Hindlimb muscle (tissue), 1 donor: Measurements from ENCODE around the gene LANCL3. TPM values are rescaled to one million over a fixed set of nuclear protein-coding genes. Genes with fewer than 3 reads are reported as not detected.
A peak's percentile ranks its signal among the peaks of the same experiment; 100 is the strongest.

Experiments used
- DNase-seq: peaks from one replicate; pipeline ENCODE4 v3.0.0-alpha.2; 2013
- polyA plus RNA-seq: library from polyadenylated mRNA; unstranded; fragments of 120-200 nt; gene quantifications from one replicate; pipeline ENCODE4 v1.2.1, GENCODE V29; 2013; ENCODE audit not compliant: insufficient read length

Gene LANCL3
- polyA plus RNA-seq, 1 donor: 0.26 TPM

DNA sequence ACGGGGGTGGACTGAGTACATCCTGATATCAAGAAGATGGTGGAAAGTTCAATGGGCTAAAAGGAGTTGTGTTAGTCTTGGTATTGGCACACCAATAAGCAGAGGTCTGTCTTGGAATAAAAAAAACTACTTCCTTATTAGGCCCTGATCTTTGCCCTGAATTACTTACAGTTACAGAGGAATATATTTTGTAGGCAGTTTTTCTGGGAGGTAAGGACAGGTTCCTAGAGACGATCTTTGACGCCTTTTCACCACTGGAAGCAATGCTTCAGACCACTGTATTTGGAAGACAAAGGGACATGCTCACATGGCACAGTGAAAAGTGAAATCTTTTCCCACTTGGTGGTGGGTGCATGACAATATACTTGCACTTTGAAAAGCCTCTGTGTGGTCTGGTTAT lies 113.5 kb downstream of the LANCL3 start:
- DNase-seq: no peak

DNA sequence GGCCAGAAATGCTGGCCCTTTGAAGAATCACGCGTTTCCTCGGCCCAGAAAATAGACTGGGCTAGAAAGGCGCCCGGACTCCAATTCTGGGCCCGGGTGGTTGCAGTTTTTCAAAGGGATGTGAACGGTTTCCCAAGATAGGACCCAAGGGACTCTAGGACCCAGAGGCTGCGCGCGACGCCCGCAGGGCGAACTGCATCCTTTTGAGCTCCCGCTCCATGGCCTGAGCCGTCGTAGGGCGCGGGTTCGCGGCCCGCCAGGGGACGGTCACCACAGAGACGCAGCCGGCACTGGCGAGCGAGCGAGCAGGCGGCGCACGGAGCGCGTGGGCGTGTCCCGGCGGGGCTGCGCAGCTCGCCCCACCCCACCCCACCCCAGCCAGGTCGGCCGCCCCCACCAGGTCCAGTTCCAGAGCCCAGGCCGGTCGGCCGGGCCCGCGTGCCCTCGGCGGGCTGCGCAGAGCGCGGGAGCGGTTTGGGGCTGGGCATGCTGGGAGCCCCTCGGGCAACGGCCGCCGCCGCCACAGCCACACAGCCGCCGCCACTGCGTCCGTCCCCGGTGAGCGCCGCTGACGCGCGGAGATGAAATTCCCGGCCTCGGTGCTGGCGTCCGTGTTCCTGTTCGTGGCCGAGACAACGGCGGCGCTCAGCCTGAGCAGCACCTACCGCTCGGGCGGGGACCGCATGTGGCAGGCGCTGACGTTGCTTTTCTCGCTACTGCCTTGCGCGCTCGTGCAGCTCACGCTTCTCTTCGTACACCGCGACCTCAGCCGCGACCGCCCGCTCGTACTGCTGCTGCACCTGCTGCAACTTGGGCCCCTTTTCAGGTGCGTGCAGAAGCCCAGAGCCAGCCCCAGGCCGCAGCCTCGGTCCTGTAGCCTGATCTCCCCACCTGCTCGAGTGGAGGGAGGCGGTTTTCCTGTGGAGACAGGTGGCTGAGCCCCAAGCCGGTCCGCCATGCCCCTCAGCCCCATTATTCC lies 114.2 kb downstream of the LANCL3 start, which contains the start of gene XK:
TSS of gene XK (plus strand) at position 411 of the 979 bp plus-strand sequence. CDS start at position 582, 171 bp downstream.
- peak; percentile 4 for DNase-seq

DNA sequence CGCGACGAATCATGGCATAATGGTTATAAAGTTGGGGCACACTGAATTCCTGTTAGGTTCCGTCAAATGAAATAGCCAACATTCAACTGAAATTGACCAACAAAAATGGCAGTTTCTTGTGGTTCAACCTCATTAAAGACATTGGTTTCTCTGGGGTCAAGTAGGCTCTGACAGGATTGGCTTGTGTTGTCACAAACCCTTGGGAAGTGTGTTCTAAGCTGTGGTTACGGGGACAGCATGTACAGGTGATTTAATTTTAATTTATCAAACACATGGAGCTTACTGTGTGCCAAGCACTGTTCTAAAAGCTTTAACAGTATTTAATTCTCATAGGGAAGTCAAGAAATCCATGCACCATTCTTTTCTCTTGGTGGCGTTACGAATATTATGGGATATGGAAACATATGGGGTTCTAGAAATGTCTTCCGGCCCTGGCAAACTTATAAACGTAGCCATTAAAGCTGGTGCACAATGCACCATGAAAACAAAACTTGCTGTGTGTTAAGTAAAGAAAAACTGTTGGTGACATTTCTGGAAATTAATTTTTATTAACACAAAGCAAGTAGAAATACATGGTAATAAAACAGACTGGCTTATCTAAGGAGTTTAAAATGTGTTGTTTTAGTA lies 115.0 kb downstream of the LANCL3 start:
- no peak for DNase-seq

DNA sequence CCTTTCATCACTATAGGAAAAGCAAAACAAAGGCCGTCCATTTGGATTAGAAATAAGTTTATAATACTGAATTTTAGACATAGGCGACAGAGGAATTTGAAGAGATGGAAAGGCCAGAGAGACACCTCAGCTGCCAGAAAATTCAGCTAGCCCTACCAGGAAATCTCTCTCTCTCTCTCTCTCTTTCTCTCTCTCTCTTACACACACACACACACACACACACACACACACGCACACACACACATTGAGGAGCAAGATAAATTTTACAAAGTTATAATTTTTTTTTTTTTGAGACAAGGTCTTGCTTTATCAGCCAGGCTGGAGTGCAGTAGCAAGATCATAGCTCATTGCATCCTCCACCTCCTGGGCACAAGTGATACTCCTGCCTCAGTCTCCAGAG lies 115.5 kb downstream of the LANCL3 start:
- no peak for DNase-seq

DNA sequence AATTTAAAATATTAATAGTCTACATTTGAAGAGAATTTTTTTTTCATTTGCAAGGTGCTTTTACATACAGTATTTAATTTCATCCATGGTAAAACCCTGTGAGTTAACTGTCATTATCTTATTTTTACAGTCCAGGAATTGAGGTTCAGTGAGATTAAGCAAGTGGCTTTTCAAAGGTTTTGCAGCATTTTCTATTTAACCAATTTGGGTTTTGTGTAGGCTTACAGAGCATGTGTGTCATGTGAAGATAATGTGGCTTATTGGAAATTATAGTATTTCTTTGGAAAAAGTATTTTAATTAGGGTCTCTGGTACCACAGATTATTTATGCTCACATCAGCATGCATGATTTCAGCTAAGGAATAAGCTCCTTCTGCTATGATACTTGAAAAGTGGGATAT lies 118.7 kb downstream of the LANCL3 start:
- no peak for DNase-seq

DNA sequence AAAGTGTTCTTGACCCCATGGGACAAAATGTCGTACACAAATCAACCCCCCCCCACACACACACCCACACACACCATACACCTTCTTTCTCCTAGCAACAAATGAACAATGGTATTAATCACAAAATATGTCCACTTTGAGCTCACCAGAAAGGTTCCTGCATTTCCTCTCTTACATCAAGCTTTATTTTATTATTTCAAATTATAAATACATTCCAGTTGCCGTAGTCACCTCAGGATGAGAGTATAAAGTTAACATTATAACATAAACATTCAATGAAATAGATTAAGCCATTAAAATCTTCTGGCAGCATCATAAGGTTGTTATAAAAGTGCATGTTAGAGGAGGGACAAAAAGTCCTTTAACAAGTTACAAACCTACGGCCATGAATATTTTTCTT lies 121.5 kb downstream of the LANCL3 start:
- DNase-seq: no peak

DNA sequence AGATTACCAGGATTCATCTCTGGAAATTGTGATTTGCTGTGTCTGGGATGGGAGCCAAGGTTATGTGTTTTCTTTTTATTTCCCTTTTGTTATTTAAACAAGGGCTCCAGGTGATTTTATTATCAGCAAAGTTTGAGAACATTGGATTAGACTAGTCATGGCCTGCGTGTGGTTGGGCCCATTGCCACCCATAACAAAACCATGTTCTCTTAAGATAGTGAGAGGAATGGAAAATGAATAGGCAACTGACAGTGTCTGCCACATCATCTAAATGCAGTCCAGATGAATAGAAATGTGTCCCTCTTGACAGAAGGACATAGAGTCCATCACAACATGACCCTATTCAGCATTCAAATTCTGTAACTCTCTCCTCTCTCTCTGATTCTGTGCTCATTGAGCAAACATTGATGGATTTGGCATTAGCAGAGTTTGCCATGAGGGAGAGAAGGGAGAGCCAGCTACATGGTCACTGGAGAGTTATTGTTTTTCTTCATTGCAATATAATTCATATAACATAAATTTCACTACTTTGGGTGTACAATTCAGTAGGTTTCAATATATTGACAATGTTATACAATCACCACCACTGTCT lies 125.8 kb downstream of the LANCL3 start:
- DNase-seq: no peak

DNA sequence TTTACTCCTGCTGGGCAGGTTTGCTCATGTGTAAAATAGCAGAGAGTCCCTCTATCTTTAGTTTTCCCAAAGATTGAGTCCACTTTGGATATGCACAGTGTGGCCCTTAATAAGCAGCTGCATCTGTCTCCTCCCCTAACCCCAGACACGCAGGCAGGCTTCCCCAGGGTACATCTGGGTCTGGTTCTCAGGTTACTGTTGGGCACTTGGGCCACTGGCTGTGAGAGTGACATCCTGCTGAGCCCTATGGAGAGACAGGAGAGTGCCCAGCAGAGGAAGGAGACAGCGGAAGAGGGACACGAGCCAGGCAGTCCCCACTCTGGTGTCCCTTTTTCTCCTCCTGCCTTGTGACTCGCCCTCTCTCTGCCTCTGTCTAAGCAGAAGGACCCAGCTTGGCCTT lies 130.1 kb downstream of the LANCL3 start:
- no peak for DNase-seq

DNA sequence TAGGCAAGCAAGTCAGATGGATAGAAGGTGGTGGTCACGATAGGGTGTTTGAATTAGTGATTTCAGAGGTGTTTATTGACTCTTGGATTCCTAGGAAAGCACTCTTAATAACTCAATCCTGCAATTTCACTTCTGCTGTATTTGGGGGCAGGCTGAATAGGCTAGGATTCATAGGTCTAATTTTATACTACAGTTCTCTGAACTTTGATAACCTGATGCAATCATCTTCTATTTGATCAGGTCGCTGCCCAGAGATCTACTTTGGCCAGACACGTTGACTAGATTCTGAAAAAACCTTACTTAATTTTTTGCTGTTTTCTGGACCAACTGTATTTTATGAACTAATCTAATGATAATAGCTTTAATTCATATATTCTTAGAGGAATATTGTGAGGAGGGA lies 140.5 kb downstream of the LANCL3 start:
- DNase-seq: no peak

DNA sequence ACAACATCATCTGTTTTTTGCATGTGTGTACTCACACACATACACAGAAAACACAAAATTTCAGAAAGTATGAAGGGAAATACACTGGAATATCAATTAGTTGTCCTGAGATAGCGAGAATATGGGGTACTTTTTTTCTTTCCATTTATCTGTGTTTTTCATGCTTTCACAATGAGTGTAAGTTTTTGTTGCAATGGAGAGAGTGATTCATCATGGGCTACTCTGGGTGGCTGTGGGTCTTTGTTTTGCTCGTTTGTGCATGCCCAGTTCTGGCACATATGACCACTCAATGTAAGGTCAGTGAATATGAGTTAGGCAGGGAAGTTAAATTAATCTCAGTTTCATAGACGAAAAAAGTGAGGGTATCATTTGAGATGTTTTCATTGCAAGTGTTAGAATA lies 141.0 kb downstream of the LANCL3 start:
- DNase-seq: no peak

DNA sequence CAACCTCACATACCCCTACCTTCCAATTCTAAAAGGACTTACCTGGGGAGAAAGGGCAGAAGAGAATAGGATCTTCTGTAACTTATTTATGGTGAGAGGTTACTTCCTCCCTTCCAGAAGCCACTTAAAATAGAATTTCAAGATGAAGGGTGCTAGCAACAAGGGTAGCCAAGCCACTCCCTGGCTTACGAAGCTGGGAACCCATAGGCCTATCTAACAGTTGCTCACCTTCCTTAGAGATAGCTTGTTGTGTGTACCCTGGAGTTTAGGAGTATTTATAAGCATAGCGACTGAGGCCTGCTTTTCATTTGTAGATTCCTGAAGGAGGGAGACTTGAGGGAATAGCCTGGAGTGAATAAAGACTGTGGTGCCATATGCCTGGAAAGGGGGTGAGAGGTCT lies 143.0 kb downstream of the LANCL3 start:
- DNase-seq: no peak

DNA sequence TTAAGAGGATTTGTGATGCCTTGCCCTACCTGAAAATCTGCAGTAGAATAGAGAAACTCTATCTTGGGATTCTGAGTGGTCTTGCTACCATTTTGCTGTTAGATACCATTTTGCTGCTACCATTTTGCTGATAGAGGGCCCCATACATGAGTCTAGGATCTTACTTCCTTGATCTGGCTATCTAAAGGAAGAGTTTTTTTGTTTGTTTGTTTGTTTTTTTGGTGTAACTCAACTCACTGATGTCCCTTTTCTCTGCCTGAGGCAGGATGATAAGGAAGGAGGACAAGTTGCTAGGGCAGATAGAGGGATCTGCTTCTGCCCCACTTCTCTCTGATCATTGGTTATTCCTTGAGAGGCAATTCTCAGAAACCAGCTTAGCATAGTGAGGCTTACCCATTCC lies 145.1 kb downstream of the LANCL3 start:
- DNase-seq: no peak

DNA sequence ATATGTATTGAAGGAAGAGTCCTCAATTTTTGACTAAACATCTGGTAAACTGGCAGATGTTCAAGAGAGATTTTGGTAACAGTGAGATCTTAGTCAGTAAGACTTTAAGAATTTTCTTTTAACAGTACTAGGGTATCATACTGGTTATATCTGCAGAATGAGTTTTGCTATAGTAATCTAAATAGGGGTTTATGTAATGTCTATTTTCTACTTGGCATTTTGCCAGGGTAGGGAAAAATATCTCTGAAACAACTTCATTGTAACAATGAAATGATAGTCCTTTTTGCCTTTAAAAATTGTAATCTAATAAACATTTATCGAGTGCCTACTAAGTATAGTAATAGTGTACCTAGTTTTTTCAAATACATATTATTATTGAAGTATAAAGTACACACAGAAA lies 146.2 kb downstream of the LANCL3 start:
- DNase-seq: no peak

DNA sequence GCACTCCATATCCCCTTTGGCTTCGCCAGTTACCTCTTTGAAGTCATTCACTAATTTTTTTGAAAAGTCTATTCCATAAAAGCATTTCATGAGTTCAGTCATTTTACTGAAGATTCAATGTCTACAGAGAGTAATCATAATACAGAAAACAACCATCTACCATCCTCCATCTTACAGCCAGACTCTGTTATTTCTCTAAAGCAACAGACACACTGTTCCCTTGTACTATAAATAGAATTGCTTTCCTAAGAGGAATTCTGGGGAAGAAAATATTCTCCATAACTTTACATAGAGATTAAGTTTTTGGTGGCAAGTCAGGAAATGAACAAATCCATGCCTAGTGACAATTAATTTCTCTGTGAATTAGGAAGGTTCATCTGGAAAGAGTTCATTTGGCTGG lies 151.1 kb downstream of the LANCL3 start:
- no peak for DNase-seq

DNA sequence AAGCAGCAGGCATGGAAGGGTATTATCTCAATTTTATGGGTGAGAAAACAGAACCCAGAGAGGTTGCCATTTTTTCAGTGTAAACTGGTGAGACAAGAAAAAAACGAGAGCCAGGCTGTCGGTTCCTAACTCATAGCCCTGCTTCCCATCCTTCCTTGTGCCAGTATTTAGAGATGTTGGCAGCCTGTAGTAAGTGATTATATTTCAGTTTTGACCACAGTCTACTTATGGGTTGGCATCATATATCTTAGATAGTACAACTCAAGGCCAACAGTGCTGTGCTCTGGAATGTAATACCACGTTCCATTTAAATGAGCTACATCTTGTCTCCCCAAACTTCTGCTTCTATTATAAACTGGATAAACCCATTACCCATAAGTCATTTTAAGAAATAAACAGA lies 154.9 kb downstream of the LANCL3 start:
- DNase-seq: no peak

Other genes starting within 250 kb of the LANCL3 start
- gene PRRG1, start 222.3 kb upstream of the LANCL3 start, polyA plus RNA-seq: 15.3 TPM
- gene XK, start 114.1 kb downstream of the LANCL3 start, polyA plus RNA-seq: 6.2 TPM
- gene CYBB, start 208.4 kb downstream of the LANCL3 start, polyA plus RNA-seq: 22.6 TPM